Measurements from ENCODE around the gene SLC38A9. TPM values are rescaled to one million over a fixed set of nuclear protein-coding genes. Genes with fewer than 3 reads are reported as not detected.
A peak's percentile ranks its signal among the peaks of the same experiment; 100 is the strongest.

The SLC38A9 gene
- total and polyA plus RNA-seq, 11 donors = 3.9 to 13.5 (median 6.9) TPM

DNA sequence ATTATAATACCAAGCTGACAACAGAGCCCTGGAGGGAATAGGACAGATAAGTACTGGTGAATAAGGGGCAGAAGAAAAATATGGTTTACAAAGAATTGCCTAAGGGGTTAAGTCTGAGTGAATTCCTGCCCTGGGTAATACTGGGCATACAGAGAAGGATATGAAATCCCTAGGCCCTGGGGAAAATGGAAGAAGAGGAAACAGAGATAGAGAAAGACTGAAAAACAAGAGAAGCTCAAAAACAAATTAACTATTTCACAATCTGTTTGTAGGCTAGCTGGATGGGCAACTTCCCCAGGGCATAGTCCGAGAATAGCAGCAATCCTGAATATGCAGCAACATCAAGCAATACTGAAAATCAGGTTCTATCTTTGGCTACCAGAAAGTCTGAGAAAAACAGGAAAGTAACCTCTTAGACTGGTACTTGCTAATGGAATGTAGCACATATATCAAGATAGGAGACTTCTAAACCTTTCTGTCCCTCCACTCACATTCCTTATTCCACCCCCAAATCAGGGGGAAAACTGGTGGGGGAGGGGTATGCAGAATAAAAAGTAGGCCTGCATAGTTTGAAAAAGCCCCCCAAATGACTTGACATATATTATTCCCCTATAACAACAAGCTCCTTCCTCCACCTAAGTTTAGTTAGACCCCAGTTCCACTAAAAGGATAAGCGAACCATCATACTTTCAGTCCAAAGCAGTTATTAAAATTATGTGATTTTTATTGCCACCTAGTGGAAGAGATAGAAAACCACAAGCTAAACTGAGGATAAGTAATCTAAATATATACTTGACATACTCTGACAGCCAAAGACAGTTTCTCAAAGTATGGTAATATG, 20.6 kb downstream of the SLC38A9 start:
- 19 to 34% (median 28%) methylated on average over 2 of the region's 2 CpGs for WGBS, 4 donors
- Histone ChIP-seq H3K4me1 (peaks cover 5 to 33% (median 19%) of the 10 kb centered on the region in 12 donors), H3K27me3 (no peaks in the 10 kb centered on the region), H3K9me3 (no peaks in the 10 kb centered on the region), H3K27ac (peak overlapping the region in 8 of 12 donors; percentile 8 to 64 (median 34)), H3K4me3 (peak overlapping the region in 3 of 12 donors; percentile 3 to 36 (median 17)), H3K36me3 (peaks cover 0 to 8% (median 0%) of the 10 kb centered on the region in 9 donors)
- DNase-seq (no peak), ATAC-seq (peak; percentile 34 to 73 (median 56))
- TF ChIP-seq, protein P1, sequence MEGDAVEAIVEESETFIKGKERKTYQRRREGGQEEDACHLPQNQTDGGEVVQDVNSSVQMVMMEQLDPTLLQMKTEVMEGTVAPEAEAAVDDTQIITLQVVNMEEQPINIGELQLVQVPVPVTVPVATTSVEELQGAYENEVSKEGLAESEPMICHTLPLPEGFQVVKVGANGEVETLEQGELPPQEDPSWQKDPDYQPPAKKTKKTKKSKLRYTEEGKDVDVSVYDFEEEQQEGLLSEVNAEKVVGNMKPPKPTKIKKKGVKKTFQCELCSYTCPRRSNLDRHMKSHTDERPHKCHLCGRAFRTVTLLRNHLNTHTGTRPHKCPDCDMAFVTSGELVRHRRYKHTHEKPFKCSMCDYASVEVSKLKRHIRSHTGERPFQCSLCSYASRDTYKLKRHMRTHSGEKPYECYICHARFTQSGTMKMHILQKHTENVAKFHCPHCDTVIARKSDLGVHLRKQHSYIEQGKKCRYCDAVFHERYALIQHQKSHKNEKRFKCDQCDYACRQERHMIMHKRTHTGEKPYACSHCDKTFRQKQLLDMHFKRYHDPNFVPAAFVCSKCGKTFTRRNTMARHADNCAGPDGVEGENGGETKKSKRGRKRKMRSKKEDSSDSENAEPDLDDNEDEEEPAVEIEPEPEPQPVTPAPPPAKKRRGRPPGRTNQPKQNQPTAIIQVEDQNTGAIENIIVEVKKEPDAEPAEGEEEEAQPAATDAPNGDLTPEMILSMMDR (IDR thresholded peaks at IDR 0.05) = peak; percentile 55 to 80 (median 74)
- TF ChIP-seq POLR2A (IDR thresholded peaks at IDR 0.05) = no peak
- intact Hi-C loops (cut with DNase I) = loop anchor here (1.0 to 10.0 kb wide), 19 partner anchors 89 to 527 kb away; partner anchors contain the start of genes CDC20B (in 5 of the 10), PLPP1 (in 5 of the 10) and GPX8 (in 1 of the 10)

DNA sequence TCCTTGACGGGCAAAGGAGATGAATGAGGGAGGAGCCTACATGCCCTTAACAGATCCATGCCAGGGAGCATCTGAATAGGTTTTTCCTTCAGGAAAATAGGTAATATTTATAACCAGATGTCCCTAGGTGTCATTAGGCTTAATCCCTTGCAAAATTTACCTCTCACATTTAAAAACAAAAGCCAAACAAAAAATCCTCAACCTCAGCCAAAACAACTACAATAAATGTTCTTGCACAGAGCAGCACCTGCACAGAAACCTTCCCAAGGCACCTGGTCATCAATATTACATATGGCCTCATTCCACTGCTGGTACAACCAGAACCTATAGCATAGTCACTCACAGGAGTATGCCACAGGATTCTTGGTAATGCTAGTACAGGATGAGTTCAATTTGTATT, 30.1 kb downstream of the SLC38A9 start:
- ATAC-seq (no peak), DNase-seq (no peak)
- 63 to 84% (median 72%) methylated on average over 1 of the region's 1 CpG for WGBS, 4 donors
- Histone ChIP-seq H3K4me1 (peaks cover 0 to 25% (median 10%) of the 10 kb centered on the region in 12 donors), H3K4me3 (no peak overlapping the region), H3K27ac (no peak overlapping the region), H3K9me3 (no peaks in the 10 kb centered on the region), H3K36me3 (no peaks in the 10 kb centered on the region), H3K27me3 (no peaks in the 10 kb centered on the region)
- no peak for TF ChIP-seq POLR2A (IDR thresholded peaks at IDR 0.05)
- TF ChIP-seq, protein P1 (IDR thresholded peaks at IDR 0.05) = no peak
- intact Hi-C loops (cut with DNase I) = loop anchor here in 4 of 10 donors (5.0 to 10.0 kb wide), 5 partner anchors 67 to 150 kb away; partner anchors contain the start of gene PLPP1 (in 2 of the 4)

DNA sequence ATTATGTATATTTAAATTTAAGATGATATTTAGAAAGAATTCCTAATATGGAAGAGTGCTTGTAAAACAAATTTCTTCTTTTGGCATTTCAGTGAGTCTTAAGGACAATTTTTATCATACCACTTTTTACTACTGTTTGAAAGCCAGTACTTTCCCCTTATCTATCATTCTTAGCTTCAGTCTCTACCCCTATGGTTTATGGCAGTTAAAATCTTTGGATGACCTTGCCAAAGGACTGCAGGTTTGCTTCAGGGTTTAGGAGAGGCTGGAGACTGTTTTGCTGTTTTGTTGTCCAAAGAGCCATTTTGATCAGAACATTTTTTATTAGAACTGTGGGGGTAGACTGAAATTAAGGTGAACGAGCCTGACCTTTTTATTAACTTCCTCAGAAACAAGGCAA, 30.8 kb downstream of the SLC38A9 start:
- intact Hi-C loops (cut with DNase I) = loop anchor here in 4 of 10 donors (5.0 to 10.0 kb wide), 5 partner anchors 66 to 149 kb away; partner anchors contain the start of gene PLPP1 (in 2 of the 4)
- H3K4me3 ChIP-seq = no peak overlapping the region
- no peaks in the 10 kb centered on the region for H3K36me3 ChIP-seq
- ATAC-seq = no peak
- WGBS, 4 donors = 81 to 86% (median 83%) methylated on average over 1 of the region's 1 CpG
- no peaks in the 10 kb centered on the region for H3K9me3 ChIP-seq
- no peak for DNase-seq
- H3K27me3 ChIP-seq = no peaks in the 10 kb centered on the region
- no peak overlapping the region for H3K27ac ChIP-seq
- peaks cover 0 to 25% (median 10%) of the 10 kb centered on the region in 12 donors for H3K4me1 ChIP-seq
- TF ChIP-seq, protein P1 (IDR thresholded peaks at IDR 0.05) = no peak
- TF ChIP-seq POLR2A (IDR thresholded peaks at IDR 0.05) = no peak

DNA sequence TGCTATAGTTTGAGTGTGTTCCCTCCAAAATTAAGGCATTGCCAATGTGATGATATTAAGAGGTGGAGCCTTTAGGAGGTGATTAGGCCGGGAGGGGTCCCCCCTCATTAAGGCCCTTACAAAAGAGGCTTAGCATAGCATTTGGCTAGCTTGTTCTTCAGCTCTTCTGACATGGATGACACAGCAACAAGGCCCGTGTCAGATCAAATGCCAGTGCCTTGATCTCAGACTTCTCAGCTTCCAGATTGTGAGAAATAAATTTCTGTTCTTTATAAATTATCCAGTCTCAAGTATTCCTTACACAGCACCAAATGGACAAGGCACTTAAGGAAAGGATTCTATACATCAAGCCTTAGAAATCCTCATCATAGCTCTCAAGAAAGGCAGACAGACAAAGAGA, 31.8 kb downstream of the SLC38A9 start:
- intact Hi-C loops (cut with DNase I) = loop anchor here in 4 of 10 donors (5.0 to 10.0 kb wide), 5 partner anchors 66 to 148 kb away; partner anchors contain the start of gene PLPP1 (in 2 of the 4)
- DNase-seq (no peak), ATAC-seq (peak in 1 of 4 donors; percentile 41)
- Histone ChIP-seq H3K9me3 (no peaks in the 10 kb centered on the region), H3K27ac (peak overlapping the region in 6 of 12 donors; percentile 11 to 56 (median 27)), H3K36me3 (no peaks in the 10 kb centered on the region), H3K27me3 (no peaks in the 10 kb centered on the region), H3K4me3 (no peak overlapping the region), H3K4me1 (peaks cover 0 to 32% (median 16%) of the 10 kb centered on the region in 12 donors)
- TF ChIP-seq POLR2A (IDR thresholded peaks at IDR 0.05) = no peak
- TF ChIP-seq, protein P1 (IDR thresholded peaks at IDR 0.05) = no peak
- WGBS, 4 donors = 49 to 61% (median 59%) methylated on average over 2 of the region's 2 CpGs

Measured in heart left ventricle (tissue), 16 donors.